TTC549 (cell line): ENCODE results near the gene ST6GALNAC6.
"Not testable (repeated sequence)": the region's sequence is repeated elsewhere in the genome, so short reads cannot be mapped to it uniquely, and the experiment has no call there.

ENCODE experiments used
- FAIRE-seq: peaks from 2 replicates; lab custom pipeline; 2012; peaks lifted over from hg19 to GRCh38; lab: Jason Lieb, UNC

Gene ST6GALNAC6

GRCh38 chr9:127872369-127873222 lies 26.8 kb downstream of the ST6GALNAC6 start:
- FAIRE-seq: no peak

- no peak for FAIRE-seq
Measured at GRCh38 chr9:127871531-127871930, 27.9 kb downstream of the ST6GALNAC6 start.

- FAIRE-seq: no peak
Measured at GRCh38 chr9:127870887-127871286, 28.5 kb downstream of the ST6GALNAC6 start.

- FAIRE-seq: not testable (repeated sequence)
Measured at GRCh38 chr9:127870153-127870491, 29.3 kb downstream of the ST6GALNAC6 start.

- no peak for FAIRE-seq
Measured at GRCh38 chr9:127869310-127870152, 29.9 kb downstream of the ST6GALNAC6 start.

- FAIRE-seq: no peak
Measured at GRCh38 chr9:127868278-127868902, 31.0 kb downstream of the ST6GALNAC6 start.

- FAIRE-seq: no peak
Measured at GRCh38 chr9:127867356-127868277, 31.8 kb downstream of the ST6GALNAC6 start.

- no peak for FAIRE-seq
Measured at GRCh38 chr9:127866535-127866934, 32.9 kb downstream of the ST6GALNAC6 start.

GRCh38 chr9:127865645-127866464 lies 33.5 kb downstream of the ST6GALNAC6 start:
- FAIRE-seq: no peak

- no peak for FAIRE-seq
Measured at GRCh38 chr9:127863191-127863621, 36.2 kb downstream of the ST6GALNAC6 start.

GRCh38 chr9:127862075-127863011 lies 37.1 kb downstream of the ST6GALNAC6 start:
- no peak for FAIRE-seq

GRCh38 chr9:127860779-127861178 lies 38.6 kb downstream of the ST6GALNAC6 start:
- no peak for FAIRE-seq

- no peak for FAIRE-seq
Measured at GRCh38 chr9:127860260-127860659, 39.1 kb downstream of the ST6GALNAC6 start.

- no peak for FAIRE-seq
Measured at GRCh38 chr9:127858041-127858512, 41.3 kb downstream of the ST6GALNAC6 start.

GRCh38 chr9:127857278-127857677 lies 42.1 kb downstream of the ST6GALNAC6 start:
- no peak for FAIRE-seq

GRCh38 chr9:127856729-127857116 lies 42.7 kb downstream of the ST6GALNAC6 start:
- FAIRE-seq: no peak

- no peak for FAIRE-seq
Measured at GRCh38 chr9:127856094-127856728, 43.2 kb downstream of the ST6GALNAC6 start.

GRCh38 chr9:127855522-127855921 lies 43.9 kb downstream of the ST6GALNAC6 start:
- no peak for FAIRE-seq

- no peak for FAIRE-seq
Measured at GRCh38 chr9:127854960-127855359, 44.4 kb downstream of the ST6GALNAC6 start.
